ENCODE results near the gene MEIS1.
A peak's percentile ranks its signal among the peaks of the same experiment; 100 is the strongest.

MEIS1 gene

GRCh38 chr2:66445076-66445924 lies 10.4 kb downstream of the MEIS1 start:
- DNase-seq = no peak

- DNase-seq = no peak
These were observed 11.3 kb downstream of the MEIS1 start for GRCh38 chr2:66445925-66446871.

- DNase-seq = no peak
These were observed 12.0 kb downstream of the MEIS1 start for GRCh38 chr2:66446941-66447340.

GRCh38 chr2:66447677-66448076 lies 12.8 kb downstream of the MEIS1 start:
- DNase-seq = no peak

- no peak for DNase-seq
These were observed 13.4 kb downstream of the MEIS1 start for GRCh38 chr2:66448136-66448991.

GRCh38 chr2:66452214-66452613 lies 17.3 kb downstream of the MEIS1 start:
- DNase-seq = no peak

- no peak for DNase-seq
These were observed 18.0 kb downstream of the MEIS1 start for GRCh38 chr2:66452917-66453316.

- DNase-seq = no peak
These were observed 20.6 kb downstream of the MEIS1 start for GRCh38 chr2:66455490-66455889.

- peak; percentile 64 for DNase-seq
These were observed 21.5 kb downstream of the MEIS1 start for GRCh38 chr2:66456183-66457041.

GRCh38 chr2:66457545-66457944 lies 22.6 kb downstream of the MEIS1 start:
- peak; percentile 82 for DNase-seq

- no peak for DNase-seq
These were observed 25.1 kb downstream of the MEIS1 start for GRCh38 chr2:66460031-66460430.

GRCh38 chr2:66461001-66461663 lies 26.2 kb downstream of the MEIS1 start:
- no peak for DNase-seq

GRCh38 chr2:66461664-66462500 lies 27.0 kb downstream of the MEIS1 start:
- DNase-seq = no peak

- DNase-seq = no peak
These were observed 27.5 kb downstream of the MEIS1 start for GRCh38 chr2:66462501-66462825.

- no peak for DNase-seq
These were observed 28.4 kb downstream of the MEIS1 start for GRCh38 chr2:66463206-66463755.

GRCh38 chr2:66464930-66465637 lies 30.2 kb downstream of the MEIS1 start:
- DNase-seq = no peak

GRCh38 chr2:66466433-66466832 lies 31.5 kb downstream of the MEIS1 start:
- no peak for DNase-seq

GRCh38 chr2:66467718-66468117 lies 32.8 kb downstream of the MEIS1 start:
- no peak for DNase-seq

GRCh38 chr2:66469214-66469902 lies 34.4 kb downstream of the MEIS1 start:
- DNase-seq = no peak

All from NCI-H1105 treated with DMSO at 0.1 percent for 48 hours (cell line).